H9 (cell line): Measurements from ENCODE around the gene CCND2. TPM values are rescaled to one million over a fixed set of nuclear protein-coding genes. Genes with fewer than 3 reads are reported as not detected.

Source experiments
- DNase-seq: peaks from one replicate; pipeline ENCODE4 v3.0.0-alpha.2; 2017
- H2AFZ ChIP-seq: one replicate; pipeline ENCODE4 v1.6.1; 2013; ENCODE audit warnings: mild to moderate bottlenecking, low read length, control low read depth, moderate library complexity
- H2AK5ac ChIP-seq: 2 replicates; pipeline ENCODE4 v1.6.1; 2013; ENCODE audit warnings: low read length, control low read depth, mixed read lengths; ENCODE audit not compliant: insufficient read length
- H2BK120ac ChIP-seq: one replicate; pipeline ENCODE4 v1.6.1; 2013; ENCODE audit warnings: low read depth, mild to moderate bottlenecking, low read length, control low read depth, inconsistent platforms; ENCODE audit not compliant: poor library complexity, severe bottlenecking
- H2BK12ac ChIP-seq: 2 replicates; pipeline ENCODE4 v1.6.1; 2013; ENCODE audit warnings: low read length, control low read depth, mixed read lengths, low read depth; ENCODE audit not compliant: insufficient read length
- H2BK15ac ChIP-seq: 2 replicates; pipeline ENCODE4 v1.6.1; 2013; ENCODE audit warnings: low read depth, low read length, control low read depth
- H2BK20ac ChIP-seq: one replicate; pipeline ENCODE4 v1.6.1; 2013; ENCODE audit warnings: low read depth, mild to moderate bottlenecking, low read length, control low read depth, inconsistent platforms; ENCODE audit not compliant: poor library complexity, severe bottlenecking
- H2BK5ac ChIP-seq: 2 replicates; pipeline ENCODE4 v1.6.1; 2013; ENCODE audit warnings: low read length, control low read depth, mixed read lengths; ENCODE audit not compliant: insufficient read length
- H3K14ac ChIP-seq: 2 replicates; pipeline ENCODE4 v1.6.1; 2013; ENCODE audit warnings: low read length, control low read depth; ENCODE audit not compliant: insufficient read depth
- H3K18ac ChIP-seq: 2 replicates; pipeline ENCODE4 v1.6.1; 2013; ENCODE audit warnings: low read depth, mild to moderate bottlenecking, mixed read lengths, low read length, control low read depth; ENCODE audit not compliant: insufficient read length
- H3K23ac ChIP-seq: 2 replicates; pipeline ENCODE4 v1.6.1; 2013; ENCODE audit warnings: low read length, control low read depth, mixed read lengths, low read depth; ENCODE audit not compliant: insufficient read length
- H3K23me2 ChIP-seq: 2 replicates; pipeline ENCODE4 v1.6.1; 2013; ENCODE audit warnings: low read depth, mild to moderate bottlenecking, mixed read lengths, low read length, control low read depth; ENCODE audit not compliant: insufficient read length, poor library complexity, severe bottlenecking
- H3K27ac ChIP-seq: 2 replicates; pipeline ENCODE4 v1.5.1; 2013; ENCODE audit warnings: low read length, control low read depth, mixed read lengths, low read depth; ENCODE audit not compliant: insufficient read length
- H3K27me3 ChIP-seq: 2 replicates; pipeline ENCODE4 v1.6.1; 2013; ENCODE audit warnings: low read length, control low read depth, inconsistent platforms; ENCODE audit not compliant: insufficient read depth
- H3K4ac ChIP-seq: 2 replicates; pipeline ENCODE4 v1.6.1; 2013; ENCODE audit warnings: low read depth, mild to moderate bottlenecking, control low read depth, inconsistent platforms, low read length, moderate library complexity
- H3K4me1 ChIP-seq: 2 replicates; pipeline ENCODE4 v1.6.1; 2013; ENCODE audit warnings: low read length, control low read depth, inconsistent platforms; ENCODE audit not compliant: insufficient read depth
- H3K4me2 ChIP-seq: 2 replicates; pipeline ENCODE4 v1.6.1; 2013; ENCODE audit warnings: low read length, control low read depth, mixed read lengths; ENCODE audit not compliant: insufficient read length, insufficient read depth
- H3K56ac ChIP-seq: 2 replicates; pipeline ENCODE4 v1.6.1; 2013; ENCODE audit warnings: low read depth, mild to moderate bottlenecking, mixed read lengths, low read length, control low read depth; ENCODE audit not compliant: insufficient read length
- H3K79me1 ChIP-seq: 2 replicates; pipeline ENCODE4 v1.6.1; 2013; ENCODE audit warnings: low read depth, mild to moderate bottlenecking, moderate library complexity, low read length, control low read depth, inconsistent platforms; ENCODE audit not compliant: insufficient read depth, poor library complexity, severe bottlenecking
- H3K79me2 ChIP-seq: 2 replicates; pipeline ENCODE4 v1.6.1; 2013; ENCODE audit warnings: low read length, control low read depth, inconsistent platforms; ENCODE audit not compliant: insufficient read depth
- H3K9ac ChIP-seq: 2 replicates; pipeline ENCODE4 v1.6.1; 2013; ENCODE audit warnings: low read length, control low read depth, mixed read lengths; ENCODE audit not compliant: insufficient read length; ENCODE audit errors: extremely low read depth
- H3K9me3 ChIP-seq: one replicate; pipeline ENCODE4 v1.6.1; 2013; ENCODE audit warnings: low read depth, low read length, inconsistent platforms; ENCODE audit not compliant: control insufficient read depth
- H3T11ph ChIP-seq: one replicate; pipeline ENCODE4 v1.6.1; 2013; ENCODE audit warnings: mild to moderate bottlenecking, low read length, control low read depth, inconsistent platforms
- H4K20me1 ChIP-seq: one replicate; pipeline ENCODE4 v1.6.1; 2013; ENCODE audit not compliant: control insufficient read depth, insufficient read length, insufficient read depth
- H4K5ac ChIP-seq: 2 replicates; pipeline ENCODE4 v1.6.1; 2013; ENCODE audit warnings: low read depth, mild to moderate bottlenecking, mixed read lengths, low read length, control low read depth; ENCODE audit not compliant: insufficient read length
- H4K8ac ChIP-seq: replicated peaks from 2 replicates; pipeline ENCODE4 v1.6.1; 2013; ENCODE audit warnings: low read length, control low read depth, mixed read lengths, low read depth; ENCODE audit not compliant: insufficient read length
- H4K91ac ChIP-seq: 2 replicates; pipeline ENCODE4 v1.6.1; 2013; ENCODE audit warnings: low read depth, mild to moderate bottlenecking, moderate library complexity, mixed read lengths, low read length, control low read depth; ENCODE audit not compliant: insufficient read length
- H3K27ac Mint-ChIP-seq, 3 experiments: 2 replicates in 2 of 3; 3 replicates in 1 of 3; pipeline ENCODE4 v1.8.0; 2020 to 2021; ENCODE audit warnings: mixed read lengths in 3 of 3, mild to moderate bottlenecking in 1 of 3, moderate library complexity in 1 of 3
- H3K27me3 Mint-ChIP-seq: 2 replicates; pipeline ENCODE4 v1.8.0; 2021; ENCODE audit warnings: low read depth, mild to moderate bottlenecking, moderate library complexity, mixed read lengths
- H3K36me3 Mint-ChIP-seq, 3 experiments: 2 replicates in 2 of 3; 3 replicates in 1 of 3; pipeline ENCODE4 v1.8.0; 2020 to 2021; ENCODE audit warnings: low read depth in 3 of 3, mixed read lengths in 3 of 3; ENCODE audit not compliant: insufficient read depth in 1 of 3
- H3K4me1 Mint-ChIP-seq, 2 experiments: 2 replicates each; pipeline ENCODE4 v1.8.0; 2020; ENCODE audit warnings: mixed read lengths in 2 of 2
- H3K4me3 Mint-ChIP-seq, 2 experiments: 2 replicates in 1 of 2; 3 replicates in 1 of 2; pipeline ENCODE4 v1.8.0; 2020 to 2021; ENCODE audit warnings: mild to moderate bottlenecking in 2 of 2, mixed read lengths in 2 of 2, moderate library complexity in 1 of 2
- H3K9me3 Mint-ChIP-seq, 2 experiments: 2 replicates in 1 of 2; 3 replicates in 1 of 2; pipeline ENCODE4 v1.8.0; 2020; ENCODE audit warnings: mild to moderate bottlenecking in 2 of 2, mixed read lengths in 2 of 2, moderate library complexity in 1 of 2
- CTCF ChIP-seq: fragments of 200-600 bp; sonication (generic); conservative IDR thresholded peaks from 3 replicates; pipeline ENCODE4 v1.8.0; 2021; ENCODE audit warnings: antibody characterized with exemption, mild to moderate bottlenecking
- WGBS: extraction: QIAGEN DNeasy Blood & Tissue Kit; methylation state at CpG from one replicate; pipeline ENCODE4 v1.1.7; 2013; ENCODE audit warnings: missing lambda C conversion rate, low lambda C conversion rate, mixed read lengths; ENCODE audit not compliant: insufficient read length; ENCODE audit errors: extremely low coverage; 5-methylcytosine and 5-hydroxymethylcytosine counted together
- total RNA-seq: library from RNA; stranded (reverse); gene quantifications from 2 replicates; pipeline ENCODE4 v1.2.1, GENCODE V29; 2021

CCND2 gene
- total RNA-seq, 1 experiment from 2014 or later, result 104 TPM

DNA sequence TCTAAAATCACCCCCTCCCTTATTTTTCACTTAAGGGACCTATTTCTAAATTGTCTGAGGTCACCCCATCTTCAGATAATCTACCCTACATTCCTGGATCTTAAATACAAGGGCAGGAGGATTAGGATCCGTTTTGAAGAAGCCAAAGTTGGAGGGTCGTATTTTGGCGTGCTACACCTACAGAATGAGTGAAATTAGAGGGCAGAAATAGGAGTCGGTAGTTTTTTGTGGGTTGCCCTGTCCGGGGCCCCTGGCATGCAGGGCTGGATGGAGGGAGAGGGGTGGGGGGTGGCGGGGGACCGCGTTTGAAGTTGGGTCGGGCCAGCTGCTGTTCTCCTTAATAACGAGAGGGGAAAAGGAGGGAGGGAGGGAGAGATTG, 300 bp upstream of the CCND2 start:
- H2BK120ac ChIP-seq, result no peak overlapping the region
- H3K4ac ChIP-seq, result no peak overlapping the region
- no peak overlapping the region for H4K91ac ChIP-seq
- TF ChIP-seq CTCF, result no peak
- H3K14ac ChIP-seq, result no peak overlapping the region
- peaks cover 59% of the 10 kb centered on the region for H3K23me2 ChIP-seq
- H3K4me2 ChIP-seq, result peak overlapping the region; percentile 77
- no peak overlapping the region for H4K5ac ChIP-seq
- H3K4me1 Mint-ChIP-seq, result peaks cover 40 to 45% of the 10 kb centered on the region in 2 experiments
- no CpG with 5 or more reads among the region's 10 CpGs for WGBS
- peak overlapping the region in 1 of 3 experiments; percentile 84; a peak in 1 of 7 replicates for H3K27ac Mint-ChIP-seq
- peaks cover 2% of the 10 kb centered on the region for H4K20me1 ChIP-seq
- no peak overlapping the region for H2BK15ac ChIP-seq
- no peak overlapping the region for H4K8ac ChIP-seq
- H2AK5ac ChIP-seq, result no peak overlapping the region
- no peaks in the 10 kb centered on the region for H3K79me1 ChIP-seq
- no peaks in the 10 kb centered on the region for H3K9me3 ChIP-seq
- no peak overlapping the region for H2BK5ac ChIP-seq
- no peak for DNase-seq
- peaks cover 60% of the 10 kb centered on the region for H3K27me3 Mint-ChIP-seq
- no peak overlapping the region for H3K56ac ChIP-seq
- no peak overlapping the region for H3T11ph ChIP-seq
- H3K18ac ChIP-seq, result no peak overlapping the region
- H2BK12ac ChIP-seq, result no peak overlapping the region
- no peak overlapping the region for H2AFZ ChIP-seq
- no peaks in the 10 kb centered on the region; the same call in 1 of the 2 replicates for H3K27me3 ChIP-seq
- H3K4me3 Mint-ChIP-seq, result peak overlapping the region; percentile 88 to 98
- no peak overlapping the region for H3K23ac ChIP-seq
- peaks cover 6% of the 10 kb centered on the region; the same call in 1 of the 2 replicates for H3K4me1 ChIP-seq
- H3K79me2 ChIP-seq, result peaks cover 18% of the 10 kb centered on the region; the same call in 1 of the 2 replicates
- H3K36me3 Mint-ChIP-seq, result peaks cover 22 to 27% (median 25%) of the 10 kb centered on the region in 3 experiments
- H3K27ac ChIP-seq, result no peak overlapping the region
- H2BK20ac ChIP-seq, result no peak overlapping the region
- no peak overlapping the region for H3K9ac ChIP-seq
- peaks cover 2 to 3% of the 10 kb centered on the region in 2 experiments; a peak in 3 of 5 replicates for H3K9me3 Mint-ChIP-seq
